Left colon (tissue), 2 donors: ENCODE results near the gene SNAPIN. TPM values are rescaled to one million over a fixed set of nuclear protein-coding genes. Genes with fewer than 3 reads are reported as not detected.

ENCODE experiments used
- ATAC-seq: fragments of 200-7000 bp; cut with Tn5 transposase; one replicate; pipeline ENCODE4 v1.9.1; 2020; ENCODE audit warnings: mild to moderate bottlenecking, moderate library complexity
- DNase-seq, 2 donors: peaks; one replicate each; pipeline ENCODE4 v3.0.0-alpha.2; 2020
- intact Hi-C, 2 donors: fragments of 100-400 bp; cut with DNase I in 1 of 2; cut with micrococcal nuclease in 1 of 2; formaldehyde crosslinking; loops; one replicate each; pipeline versions ENCODE4 v1.11.2 to v1.14.0; 2022; cut with DNase I, micrococcal nuclease
- microRNA-seq, 2 donors: library from miRNA; unstranded; fragments of <30 nt; microRNA quantifications; one replicate each; pipeline versions ENCODE4 v1.1.0 to v1.2.0, GENCODE V29; 2020
- total RNA-seq, 2 donors: library from RNA; stranded (reverse); fragmentation: NEBNext Ultra II Directional; extraction: Animal tissue kit (Norgen Biotek cat#: 25700); gene quantifications; one replicate each; pipeline ENCODE4 v1.2.1, GENCODE V29; 2021
- donor health status: DM: no; HTN: no; CAD: no.
- donor health status: DM: yes; HTN: yes; CAD: no.

Gene SNAPIN
- total RNA-seq, 2 donors from 2014 or later, result 23.6 to 25.1 TPM

- intact Hi-C loops, result no loop called here
- no peak for DNase-seq
- ATAC-seq, result no peak
Observed at GRCh38 chr1:153693466-153693865, 35.0 kb downstream of the SNAPIN start.

GRCh38 chr1:153696741-153697140, 38.2 kb downstream of the SNAPIN start:
- intact Hi-C loops, result no loop called here
- no peak for ATAC-seq
- no peak for DNase-seq

- intact Hi-C loops, result no loop called here
- peak in 1 of 2 donors; percentile 29 for DNase-seq
Observed at GRCh38 chr1:153697191-153698019, 38.9 kb downstream of the SNAPIN start.

GRCh38 chr1:153698020-153698922, 39.8 kb downstream of the SNAPIN start:
- intact Hi-C loops, result no loop called here
- DNase-seq (no peak), ATAC-seq (no peak)

More at GRCh38 chr1:153697191-153698019, 38.9 kb downstream of the SNAPIN start:
- ATAC-seq, result no peak

GRCh38 chr1:153698923-153699714, 40.6 kb downstream of the SNAPIN start:
- ATAC-seq (no peak), DNase-seq (no peak)
- intact Hi-C loops, result no loop called here

- no peak for ATAC-seq
- intact Hi-C loops, result no loop called here
Observed at GRCh38 chr1:153699768-153700167, 41.3 kb downstream of the SNAPIN start.

GRCh38 chr1:153705484-153705883, 47.0 kb downstream of the SNAPIN start:
- intact Hi-C loops, result no loop called here
- DNase-seq (no peak), ATAC-seq (no peak)

More at GRCh38 chr1:153699768-153700167, 41.3 kb downstream of the SNAPIN start:
- DNase-seq, result no peak

- no peak for DNase-seq
- intact Hi-C loops, result no loop called here
- no peak for ATAC-seq
Observed at GRCh38 chr1:153711026-153711425, 52.5 kb downstream of the SNAPIN start.

Small RNA genes within 50 kb of the gene (microRNA-seq; reads per million reads assigned to microRNA genes)
- 0 reads per million in 2 donors for gene MIR8083

Other genes starting within 250 kb of the SNAPIN start
- gene S100A7A, start 242.2 kb upstream of the SNAPIN start, total RNA-seq, result not detected
- gene S100A7, start 198.1 kb upstream of the SNAPIN start, total RNA-seq, result not detected
- gene S100A6, start 122.7 kb upstream of the SNAPIN start, total RNA-seq, result 1,000 to 10,000 TPM; 2,086 to 2,115 TPM
- gene S100A5, start 117.8 kb upstream of the SNAPIN start, total RNA-seq, result not detected
- gene S100A4, start 112.9 kb upstream of the SNAPIN start, total RNA-seq, result 10 to 100 TPM; 36.1 to 79.4 TPM
- gene S100A3, start 109.4 kb upstream of the SNAPIN start, total RNA-seq, result not detected
- 1 to 10 TPM in 1 of 2 donors, not detected in 1; 1.1 TPM for gene S100A2, start 92.9 kb upstream of the SNAPIN start, total RNA-seq
- 100 to 1,000 TPM; 191 to 231 TPM for gene S100A16, start 45.6 kb upstream of the SNAPIN start, total RNA-seq
- gene S100A14, start 42.4 kb upstream of the SNAPIN start, total RNA-seq, result 100 to 1,000 TPM; 443 to 453 TPM
- 10 to 100 TPM; 46.2 to 59.1 TPM for gene S100A13, start 31.2 kb upstream of the SNAPIN start, total RNA-seq
- gene S100A1, start 30.3 kb upstream of the SNAPIN start, total RNA-seq, result 1 to 10 TPM; 1.6 to 1.9 TPM
- gene CHTOP, start 24.6 kb upstream of the SNAPIN start, total RNA-seq, result 10 to 100 TPM; 54.0 to 61.5 TPM
- 100 to 1,000 TPM in 1 of 2 donors, 10 to 100 TPM in 1; 93.1 to 113 TPM for gene ILF2, start 12.3 kb downstream of the SNAPIN start, total RNA-seq
- gene NPR1, start 20.0 kb downstream of the SNAPIN start, total RNA-seq, result 1 to 10 TPM; 2.8 to 5.2 TPM
- 10 to 100 TPM; 25.8 to 28.1 TPM for gene INTS3, start 69.3 kb downstream of the SNAPIN start, total RNA-seq
- gene SLC27A3, start 116.7 kb downstream of the SNAPIN start, total RNA-seq, result 10 to 100 TPM; 22.5 to 24.8 TPM